CD4-positive, alpha-beta T cell treated with Interferon alpha-2 for 1 hour (primary cell): ENCODE data around the gene AK9.
"Not testable (repeated sequence)": the region's sequence is repeated elsewhere in the genome, so short reads cannot be mapped to it uniquely, and the experiment has no call there.

Source experiments
- DNase-seq, 2 donors: peaks; one replicate each; pipeline ENCODE4 v3.0.0-alpha.2; 2020 to 2022

Gene AK9

GRCh38 chr6:109478222-109478805 is 212.7 kb downstream of the AK9 start:
- DNase-seq = no peak

DNA sequence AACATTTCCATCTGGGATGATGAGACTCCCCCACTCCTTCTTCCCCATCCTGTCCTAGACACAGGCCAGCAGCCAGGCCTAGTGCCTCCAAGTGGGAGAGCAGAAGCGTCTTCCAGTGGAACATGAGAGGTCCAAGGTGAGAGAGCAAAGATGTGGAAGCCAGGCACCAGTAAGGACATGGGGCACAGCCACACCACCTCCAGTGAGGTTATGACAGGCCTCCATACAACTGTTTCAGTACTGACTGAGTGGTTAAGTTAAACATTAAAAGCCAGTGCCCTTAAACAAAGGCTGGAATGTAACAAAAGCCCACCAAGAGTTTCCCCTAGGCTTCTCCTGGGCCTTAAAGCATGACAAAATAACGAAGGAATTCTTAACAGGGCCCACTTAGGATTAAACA is 213.3 kb downstream of the AK9 start:
- DNase-seq = no peak

DNA sequence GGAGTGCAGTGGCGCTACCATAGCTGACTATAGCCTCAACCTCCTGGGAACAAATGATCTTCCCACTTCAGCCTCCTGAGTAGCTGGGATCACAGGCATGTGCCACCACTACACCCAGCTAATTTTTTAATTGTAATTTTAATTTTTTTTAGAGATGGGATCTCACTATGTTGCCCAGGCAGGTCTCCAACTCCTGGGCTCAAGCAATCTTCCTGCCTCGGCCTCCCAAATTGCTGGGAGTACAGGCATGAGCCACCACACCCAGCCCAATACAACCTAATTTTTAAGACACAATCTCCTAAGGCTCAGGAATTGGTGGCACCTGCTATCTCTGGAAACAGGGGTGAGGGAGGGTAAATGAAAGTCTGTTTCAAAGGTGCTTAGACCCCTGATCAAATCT is 213.8 kb downstream of the AK9 start:
- DNase-seq = no peak

GRCh38 chr6:109475625-109476024 is 215.4 kb downstream of the AK9 start:
- DNase-seq = no peak

GRCh38 chr6:109474995-109475394 is 216.0 kb downstream of the AK9 start:
- no peak for DNase-seq

DNA sequence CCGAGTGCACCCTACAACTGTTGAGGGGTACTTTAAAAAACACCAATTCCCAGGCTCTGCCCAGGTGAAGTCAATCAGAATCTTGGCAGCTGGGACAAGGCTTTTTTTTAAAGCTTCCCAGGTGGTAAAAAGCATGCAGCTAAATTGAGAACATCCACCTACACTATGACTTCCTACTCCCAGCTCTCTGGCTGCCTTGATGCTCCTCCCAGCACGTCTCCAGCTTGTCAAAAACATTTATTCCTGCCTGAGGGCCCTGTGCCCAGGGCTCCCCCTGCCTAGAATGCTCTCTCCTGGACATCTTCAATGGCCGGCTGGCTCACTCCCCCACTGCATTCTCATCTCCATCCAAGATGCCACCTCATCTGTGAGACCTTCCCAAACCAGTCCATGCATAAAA is 217.9 kb downstream of the AK9 start:
- DNase-seq = no peak

DNA sequence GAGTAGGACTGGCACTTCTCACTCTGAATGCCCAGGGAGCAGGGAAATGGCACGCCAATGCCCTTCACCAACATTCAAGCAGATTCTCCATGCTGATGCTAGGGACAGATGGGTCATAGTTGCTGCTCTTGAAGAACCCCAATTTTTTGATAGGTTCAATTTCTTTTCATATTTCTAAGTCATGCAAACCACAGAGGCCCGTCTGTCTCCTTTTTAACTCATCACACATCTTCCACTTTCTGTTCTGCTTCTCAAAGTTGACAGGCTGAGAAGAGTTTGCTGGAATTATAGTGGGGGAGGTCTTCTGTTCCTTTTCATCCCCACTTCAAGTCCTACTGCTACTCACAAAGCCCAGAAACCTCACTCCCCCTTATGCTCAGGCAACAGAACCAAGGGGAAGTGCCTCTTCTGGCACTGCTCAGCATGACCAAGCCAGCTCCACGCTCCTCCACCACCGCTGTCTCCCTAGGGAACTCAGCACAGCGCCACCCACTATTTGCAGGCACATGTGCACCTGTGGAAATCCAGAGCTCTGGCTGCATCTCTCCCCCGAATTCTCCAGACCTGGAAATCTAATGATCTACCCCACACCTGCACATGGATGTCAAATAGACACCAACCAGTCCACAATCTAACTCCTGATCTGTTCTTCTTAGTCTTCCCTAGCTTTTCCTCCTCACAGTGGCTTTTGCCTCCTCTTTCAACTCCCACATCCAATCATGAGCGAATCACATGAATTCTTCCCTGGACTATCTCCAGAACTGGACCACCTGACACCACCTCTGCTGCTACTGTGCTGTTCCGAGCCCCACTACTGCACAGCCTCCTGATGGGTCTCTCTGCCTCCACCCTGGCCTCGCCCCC is 218.6 kb downstream of the AK9 start:
- no peak for DNase-seq

DNA sequence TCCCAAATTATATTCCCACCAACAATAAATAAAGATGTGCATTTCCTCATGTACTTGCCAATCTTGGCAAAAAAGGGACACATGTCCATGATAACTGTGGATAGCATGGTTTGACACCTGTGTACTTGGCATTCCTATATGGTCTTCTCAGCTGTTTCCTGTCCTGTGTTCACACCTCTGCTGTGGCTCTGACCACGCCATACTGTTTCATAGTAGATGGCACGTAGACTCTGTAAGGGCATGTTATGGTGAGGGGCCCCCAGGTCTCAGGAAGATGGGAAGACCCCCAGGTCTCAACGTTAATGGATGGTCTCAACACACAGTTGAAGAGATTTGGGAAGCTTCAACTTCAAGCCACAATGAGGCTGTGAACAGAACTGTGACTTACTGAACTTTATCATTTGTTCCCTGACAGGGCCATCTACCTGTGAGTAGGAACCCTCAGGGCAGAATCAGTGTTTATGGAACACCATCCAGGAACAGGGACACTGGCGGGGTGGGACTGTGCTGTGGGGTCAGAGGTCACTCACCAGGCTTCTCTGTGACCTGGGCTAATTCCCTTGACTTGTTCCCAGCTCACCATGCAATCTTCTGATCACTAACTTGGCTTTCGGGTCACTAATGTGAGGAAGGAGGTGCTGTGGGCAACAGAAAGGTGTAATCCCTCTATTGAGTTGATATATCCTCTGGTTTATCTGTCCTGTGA is 219.7 kb downstream of the AK9 start:
- DNase-seq = no peak

- no peak for DNase-seq
Measured at GRCh38 chr6:109469591-109470189, 221.3 kb downstream of the AK9 start.

DNA sequence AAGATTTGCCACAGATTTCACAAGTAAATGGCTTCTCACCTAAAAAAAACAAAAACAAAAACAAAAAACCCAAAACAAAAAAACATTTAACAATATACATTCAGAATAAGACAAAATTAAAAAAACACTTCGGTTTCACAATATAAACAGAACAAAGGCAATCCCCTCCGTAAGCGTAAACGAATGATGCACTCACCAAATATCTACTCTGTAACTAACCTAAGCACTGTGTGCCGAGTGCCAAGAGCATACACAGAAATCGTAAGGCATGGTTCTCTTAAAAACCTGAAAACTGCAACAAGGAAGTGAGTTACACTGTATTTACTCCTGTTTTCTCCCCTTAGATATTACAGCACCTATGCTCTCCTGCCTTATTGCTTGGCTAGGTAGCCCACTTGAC is 223.3 kb downstream of the AK9 start:
- DNase-seq = no peak

- no peak for DNase-seq
Measured at GRCh38 chr6:109466212-109466923, 224.6 kb downstream of the AK9 start.

- no peak for DNase-seq
Measured at GRCh38 chr6:109465772-109466171, 225.2 kb downstream of the AK9 start.

DNA sequence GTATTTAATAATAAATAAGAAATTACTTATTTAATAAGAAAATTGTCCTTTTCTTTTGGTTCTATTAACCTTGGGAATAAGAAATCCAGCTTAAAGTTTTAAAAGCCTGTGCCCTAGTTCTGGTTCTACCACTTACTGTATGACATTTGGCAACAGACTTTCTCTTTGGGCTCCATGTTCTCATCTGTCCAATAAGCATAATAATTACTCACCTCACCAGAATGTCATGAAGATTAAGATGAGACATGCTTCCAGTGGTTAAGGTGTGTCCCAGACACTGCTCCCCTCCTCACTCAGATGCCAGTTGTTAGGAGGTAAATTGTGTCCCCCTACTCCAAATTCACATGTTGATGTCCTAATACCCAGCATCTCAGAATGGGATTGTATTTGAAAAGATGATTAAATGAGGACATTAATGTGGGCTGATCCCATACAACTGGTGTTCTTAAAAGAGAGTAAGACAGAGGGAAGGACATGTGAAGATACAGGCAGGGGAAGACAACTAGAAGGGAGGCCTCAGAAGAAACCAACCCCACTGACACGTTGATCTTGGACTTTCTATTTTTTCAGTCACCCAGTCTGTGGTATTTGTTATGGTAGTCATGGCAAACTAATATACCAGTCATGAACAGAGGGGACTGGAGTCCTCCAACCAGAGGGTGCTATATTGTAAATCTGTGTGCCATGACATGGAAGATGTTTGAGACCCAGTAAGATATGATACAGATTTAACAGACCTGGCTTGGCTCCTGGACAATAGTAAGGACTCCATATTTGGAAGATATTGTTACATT is 229.1 kb downstream of the AK9 start:
- no peak for DNase-seq

DNA sequence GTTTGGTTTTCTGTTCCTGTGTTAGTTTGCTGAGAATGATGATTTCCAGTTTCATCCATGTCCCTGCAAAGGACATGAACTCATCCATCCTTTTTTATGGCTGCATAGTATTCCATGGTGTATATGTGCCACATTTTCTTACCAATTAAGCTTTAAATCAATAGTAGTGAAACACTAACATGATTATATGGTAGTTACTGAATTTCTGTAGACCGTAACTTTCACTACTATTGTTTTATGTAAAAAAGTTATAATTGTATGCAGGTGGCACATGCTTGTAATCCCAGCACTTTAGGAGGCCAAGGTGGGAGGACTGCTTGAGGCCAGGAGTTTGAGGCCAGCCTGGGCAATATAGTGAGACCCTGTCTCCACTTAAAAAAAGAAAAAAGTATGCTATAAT is 229.8 kb downstream of the AK9 start:
- not testable (repeated sequence) for DNase-seq

DNA sequence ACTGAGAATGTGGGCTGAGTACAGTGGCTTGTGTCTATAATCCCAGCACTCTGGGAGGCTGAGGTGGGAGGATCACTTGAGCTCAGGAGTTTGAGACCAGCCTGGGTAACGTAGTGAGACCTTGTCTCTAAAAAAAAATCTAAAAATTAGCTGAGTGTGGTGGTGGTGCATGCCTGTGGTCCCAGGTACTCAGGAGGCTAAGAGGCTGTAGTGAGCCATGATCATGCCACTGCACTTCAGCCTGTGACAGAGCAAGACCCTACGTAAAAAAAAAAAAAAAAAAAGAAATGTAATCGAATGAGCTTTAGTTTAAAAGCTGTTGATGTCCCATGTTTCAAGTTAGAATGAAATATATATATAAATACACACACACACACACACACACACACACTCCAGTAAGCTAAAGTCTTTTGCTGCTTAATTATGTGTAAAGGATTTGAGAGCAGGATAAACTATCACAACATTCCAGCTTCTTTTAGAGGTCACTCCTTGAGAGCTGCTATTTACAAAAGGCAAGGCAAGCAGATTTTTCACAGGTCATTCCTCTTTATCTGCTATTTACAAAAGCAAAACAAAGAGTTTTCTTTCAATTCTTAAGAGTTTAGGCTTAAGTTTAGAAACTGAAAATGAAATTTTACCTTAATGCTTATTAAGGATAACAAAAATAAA is 230.7 kb downstream of the AK9 start:
- no peak for DNase-seq

GRCh38 chr6:109458774-109459531 is 232.0 kb downstream of the AK9 start:
- DNase-seq = peak; percentile 53 to 59

DNA sequence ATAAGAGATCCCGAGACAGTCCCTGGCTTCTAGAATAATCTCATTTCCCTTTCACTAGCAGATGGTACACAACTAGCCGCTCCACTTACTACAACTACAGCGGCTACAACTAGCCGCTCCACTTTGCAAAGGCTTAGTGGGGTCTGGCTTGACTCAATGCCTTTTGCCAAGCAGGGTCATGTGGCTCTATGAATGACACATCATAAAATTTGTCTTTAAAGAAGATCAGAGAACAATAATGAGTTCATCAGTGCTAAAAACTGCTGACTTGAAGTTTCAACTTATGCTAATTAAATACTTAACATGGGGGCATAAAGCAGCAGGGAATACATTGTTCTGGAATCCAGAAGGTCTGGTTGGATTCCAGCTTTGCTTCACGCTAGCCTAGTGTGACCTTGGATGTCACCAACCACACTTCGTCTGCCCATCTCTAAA is 233.4 kb downstream of the AK9 start:
- no peak for DNase-seq

DNA sequence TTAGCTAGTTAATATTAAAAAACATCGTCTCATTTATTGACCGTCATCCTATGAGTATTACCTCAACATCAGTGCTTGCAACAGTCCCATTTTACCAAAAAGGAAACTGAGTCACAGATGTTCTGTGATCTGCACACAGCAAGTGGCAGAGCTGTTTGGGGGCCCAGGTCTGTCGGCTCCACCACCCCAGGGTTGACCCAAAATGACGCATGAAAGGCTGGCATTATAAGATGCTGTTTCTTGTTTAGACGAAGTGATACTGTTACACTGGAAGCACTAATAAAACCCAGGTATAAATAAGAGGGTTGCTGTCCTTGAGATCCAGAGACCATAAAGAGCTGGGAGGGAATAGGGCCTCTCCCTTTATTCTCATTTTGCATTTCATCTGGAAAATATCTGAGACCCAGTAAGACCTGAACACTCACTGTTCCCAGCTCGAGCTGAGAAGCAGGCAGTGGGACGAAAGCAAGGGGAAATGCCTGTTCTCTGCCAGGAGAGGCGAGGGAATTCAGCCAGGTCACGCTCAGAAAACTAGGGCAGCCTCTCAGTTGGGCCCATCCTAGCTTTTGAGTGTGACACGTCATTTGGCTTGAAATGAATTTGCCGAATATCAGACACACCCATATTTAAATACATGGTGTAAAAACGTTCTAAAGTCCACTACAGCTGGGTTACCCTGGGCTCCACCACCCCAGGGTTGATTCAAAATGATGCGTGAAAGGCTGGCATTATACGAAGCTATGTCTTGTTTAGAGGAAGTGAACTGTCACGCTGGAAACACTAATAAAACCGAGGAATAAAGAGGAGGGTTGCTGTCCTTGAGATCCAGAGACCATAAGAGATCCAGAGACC is 234.1 kb downstream of the AK9 start:
- no peak for DNase-seq

DNA sequence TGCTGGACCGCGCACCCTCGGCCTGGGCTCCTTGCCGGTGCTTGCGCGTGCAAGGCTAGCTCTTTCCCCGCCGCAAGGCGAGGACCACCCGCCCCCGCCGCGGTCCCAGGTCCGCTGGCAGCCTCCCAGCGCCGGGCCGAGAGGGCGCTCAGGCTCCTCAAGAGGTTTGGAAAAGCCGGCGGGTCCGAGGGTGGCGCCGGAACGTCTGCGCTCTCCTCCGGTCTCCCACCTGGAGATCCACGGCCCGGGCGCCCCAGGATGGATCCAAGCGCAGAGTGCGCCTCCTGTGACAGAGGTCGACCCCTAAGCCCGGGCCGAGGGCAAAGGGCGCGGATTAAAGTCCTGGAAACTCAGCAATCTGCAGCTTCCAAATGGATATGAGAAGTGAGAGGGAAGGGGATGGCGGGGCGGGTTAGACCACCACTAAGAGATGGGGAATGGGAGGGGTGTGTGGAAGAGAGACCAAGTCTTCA is 234.9 kb downstream of the AK9 start:
- no peak for DNase-seq
